ENCODE results near the gene GALNT2.

Gene GALNT2

GRCh38 chr1:230301322-230301721 is 234.3 kb downstream of the GALNT2 start:
- Histone ChIP-seq H2AFZ (no peak overlapping the region), H3K4me2 (ENCODE audit: low read length) (no peak overlapping the region), H3K27me3 (ENCODE audit: control insufficient read depth, insufficient read depth, low read length) (no peaks in the 10 kb centered on the region), H3K4me1 (no peaks in the 10 kb centered on the region), H3K36me3 (ENCODE audit: control insufficient read depth, insufficient read depth, low read length) (no peaks in the 10 kb centered on the region), H3K9ac (no peak overlapping the region), H3K27ac (no peak overlapping the region), H3K9me3 (ENCODE audit: control insufficient read depth, low read length) (no peaks in the 10 kb centered on the region), H3K79me2 (no peaks in the 10 kb centered on the region), H3K4me3 (ENCODE audit: low read depth, low read length) (no peak overlapping the region)
- TF ChIP-seq CTCF (IDR thresholded peaks at IDR 0.05) = no peak

- no peak overlapping the region for H3K4me2 ChIP-seq (ENCODE audit: low read length)
- no peak overlapping the region for H3K4me3 ChIP-seq (ENCODE audit: low read depth, low read length)
Measured at GRCh38 chr1:230301822-230302221, 234.8 kb downstream of the GALNT2 start.

GRCh38 chr1:230303069-230303468 is 236.0 kb downstream of the GALNT2 start:
- Histone ChIP-seq H3K36me3 (ENCODE audit: control insufficient read depth, insufficient read depth, low read length) (no peaks in the 10 kb centered on the region), H3K79me2 (no peaks in the 10 kb centered on the region), H3K4me2 (ENCODE audit: low read length) (no peak overlapping the region), H3K27ac (no peak overlapping the region), H3K4me1 (no peaks in the 10 kb centered on the region), H3K27me3 (ENCODE audit: control insufficient read depth, insufficient read depth, low read length) (no peaks in the 10 kb centered on the region), H3K4me3 (ENCODE audit: low read depth, low read length) (no peak overlapping the region), H3K9ac (no peak overlapping the region), H2AFZ (no peak overlapping the region), H3K9me3 (ENCODE audit: control insufficient read depth, low read length) (no peaks in the 10 kb centered on the region)
- TF ChIP-seq CTCF (IDR thresholded peaks at IDR 0.05) = no peak

More at GRCh38 chr1:230301822-230302221, 234.8 kb downstream of the GALNT2 start:
- Histone ChIP-seq H3K27ac (no peak overlapping the region), H3K4me1 (no peaks in the 10 kb centered on the region), H3K27me3 (ENCODE audit: control insufficient read depth, insufficient read depth, low read length) (no peaks in the 10 kb centered on the region), H3K9me3 (ENCODE audit: control insufficient read depth, low read length) (no peaks in the 10 kb centered on the region), H3K9ac (no peak overlapping the region), H3K79me2 (no peaks in the 10 kb centered on the region), H2AFZ (no peak overlapping the region), H3K36me3 (ENCODE audit: control insufficient read depth, insufficient read depth, low read length) (no peaks in the 10 kb centered on the region)
- TF ChIP-seq CTCF (IDR thresholded peaks at IDR 0.05) = no peak

- no peaks in the 10 kb centered on the region for H3K9me3 ChIP-seq (ENCODE audit: control insufficient read depth, low read length)
- no peak overlapping the region for H3K27ac ChIP-seq
- H3K4me3 ChIP-seq (ENCODE audit: low read depth, low read length) = no peak overlapping the region
- H3K27me3 ChIP-seq (ENCODE audit: control insufficient read depth, insufficient read depth, low read length) = no peaks in the 10 kb centered on the region
- no peaks in the 10 kb centered on the region for H3K36me3 ChIP-seq (ENCODE audit: control insufficient read depth, insufficient read depth, low read length)
- no peak overlapping the region for H2AFZ ChIP-seq
- H3K4me2 ChIP-seq (ENCODE audit: low read length) = no peak overlapping the region
- H3K4me1 ChIP-seq = no peaks in the 10 kb centered on the region
- no peak overlapping the region for H3K9ac ChIP-seq
- no peaks in the 10 kb centered on the region for H3K79me2 ChIP-seq
- no peak for TF ChIP-seq CTCF (IDR thresholded peaks at IDR 0.05)
Measured at GRCh38 chr1:230303822-230304221, 236.8 kb downstream of the GALNT2 start.

- Histone ChIP-seq H3K9me3 (ENCODE audit: control insufficient read depth, low read length) (no peaks in the 10 kb centered on the region), H3K9ac (no peak overlapping the region), H3K4me2 (ENCODE audit: low read length) (no peak overlapping the region), H3K79me2 (no peaks in the 10 kb centered on the region), H3K4me3 (ENCODE audit: low read depth, low read length) (no peak overlapping the region), H2AFZ (no peak overlapping the region), H3K27ac (no peak overlapping the region), H3K36me3 (ENCODE audit: control insufficient read depth, insufficient read depth, low read length) (no peaks in the 10 kb centered on the region), H3K4me1 (no peaks in the 10 kb centered on the region), H3K27me3 (ENCODE audit: control insufficient read depth, insufficient read depth, low read length) (no peaks in the 10 kb centered on the region)
- no peak for TF ChIP-seq CTCF (IDR thresholded peaks at IDR 0.05)
Measured at GRCh38 chr1:230306169-230306568, 239.1 kb downstream of the GALNT2 start.

Data from parathyroid adenoma (tissue), 2 donors.